Neural cell (in vitro differentiated cells): Measurements from ENCODE around the gene POGLUT2. TPM values are rescaled to one million over a fixed set of nuclear protein-coding genes. Genes with fewer than 3 reads are reported as not detected.

Experiments used
- H2AFZ ChIP-seq: fragments of 200-600, 300-800 bp; sonication (generic), shearing (Covaris generic); 2 replicates; pipeline ENCODE4 v1.6.0; 2014; ENCODE audit warnings: low read depth, mild to moderate bottlenecking, antibody characterized with exemption, low read length, moderate library complexity
- H3F3A ChIP-seq: fragments of 200-600 bp; shearing (Covaris generic); 2 replicates; pipeline ENCODE4 v1.6.1; 2016; ENCODE audit warnings: mild to moderate bottlenecking, moderate library complexity, mixed read lengths, antibody characterized with exemption, low read length; ENCODE audit not compliant: insufficient read depth, poor library complexity, severe bottlenecking
- H3K27ac ChIP-seq: fragments of 200-600, 300-800 bp; sonication (generic), shearing (Covaris generic); 2 replicates; pipeline ENCODE4 v1.5.1; 2014; ENCODE audit warnings: mild to moderate bottlenecking, low read length, moderate library complexity
- H3K27me3 ChIP-seq: fragments of 300-800, 200-600 bp; sonication (generic), shearing (Covaris generic); 2 replicates; pipeline ENCODE4 v1.6.0; 2014; ENCODE audit warnings: mild to moderate bottlenecking, low read depth, low read length, moderate library complexity; ENCODE audit not compliant: insufficient read depth
- H3K36me3 ChIP-seq: fragments of 300-800, 200-600 bp; sonication (generic), shearing (Covaris generic); 2 replicates; pipeline ENCODE4 v1.5.1; 2014; ENCODE audit warnings: mild to moderate bottlenecking, antibody characterized with exemption, low read length, moderate library complexity; ENCODE audit not compliant: insufficient read depth
- H3K4me2 ChIP-seq: fragments of 300-800, 200-600 bp; sonication (generic), shearing (Covaris generic); 2 replicates; pipeline ENCODE4 v1.6.0; 2014; ENCODE audit warnings: mild to moderate bottlenecking, low read length
- H3K4me3 ChIP-seq: fragments of 300-800, 200-600 bp; sonication (generic), shearing (Covaris generic); 2 replicates; pipeline ENCODE4 v1.5.1; 2014; ENCODE audit warnings: mild to moderate bottlenecking, low read length, moderate library complexity
- H3K79me2 ChIP-seq: fragments of 200-600 bp; shearing (Covaris generic); replicated peaks from 2 replicates; pipeline ENCODE4 v1.6.0; 2014; ENCODE audit warnings: mild to moderate bottlenecking, low read length, moderate library complexity; ENCODE audit not compliant: insufficient read depth
- H3K9ac ChIP-seq: fragments of 300-800, 200-600 bp; sonication (generic), shearing (Covaris generic); 2 replicates; pipeline ENCODE4 v1.6.1; 2016; ENCODE audit warnings: mild to moderate bottlenecking, low read length, mixed read lengths
- H3K9me2 ChIP-seq: fragments of 200-600 bp; shearing (Covaris generic); 2 replicates; pipeline ENCODE4 v1.6.1; 2016; ENCODE audit warnings: mild to moderate bottlenecking, low read length, mixed read lengths; ENCODE audit not compliant: insufficient read depth
- H3K9me3 ChIP-seq: fragments of 200-600, 300-800 bp; sonication (generic), shearing (Covaris generic); 2 replicates; pipeline ENCODE4 v1.6.1; 2016; ENCODE audit warnings: mild to moderate bottlenecking, mixed run types, low read length, moderate library complexity, mixed read lengths
- H4K20me1 ChIP-seq: fragments of 200-600 bp; shearing (Covaris generic); 2 replicates; pipeline ENCODE4 v1.6.1; 2016; ENCODE audit warnings: mild to moderate bottlenecking, mixed run types; ENCODE audit not compliant: insufficient read depth
- EP300 ChIP-seq: fragments of 450-650 bp; conservative IDR thresholded peaks from 2 replicates; pipeline ENCODE4 v1.6.1; 2014; ENCODE audit warnings: antibody characterized with exemption, mild to moderate bottlenecking, moderate library complexity; ENCODE audit not compliant: poor library complexity, severe bottlenecking
- EZH2 ChIP-seq: fragments of 200-600, 300-800 bp; shearing (Covaris generic), sonication (generic); IDR thresholded peaks from 2 replicates; pipeline ENCODE4 v1.6.1; 2014; ENCODE audit warnings: antibody characterized with exemption, low read length, borderline replicate concordance, mild to moderate bottlenecking; ENCODE audit not compliant: insufficient read depth, poor library complexity, severe bottlenecking
- MXI1 ChIP-seq: fragments of 450-650 bp; conservative IDR thresholded peaks from 2 replicates; pipeline ENCODE4 v1.6.1; 2014; ENCODE audit warnings: antibody characterized with exemption, mild to moderate bottlenecking; ENCODE audit not compliant: poor library complexity, severe bottlenecking
- POLR2AphosphoS5 ChIP-seq: IDR thresholded peaks from 2 replicates; pipeline ENCODE4 v1.6.1; 2012
- RAD21 ChIP-seq: fragments of 450-650 bp; conservative IDR thresholded peaks from 2 replicates; pipeline ENCODE4 v1.6.1; 2014; ENCODE audit warnings: antibody characterized with exemption, mild to moderate bottlenecking, moderate library complexity
- REST ChIP-seq: IDR thresholded peaks from 2 replicates; pipeline ENCODE4 v1.6.1; 2012; ENCODE audit warnings: borderline replicate concordance
- SMC3 ChIP-seq: fragments of 450-650 bp; conservative IDR thresholded peaks from 2 replicates; pipeline ENCODE4 v1.6.1; 2014; ENCODE audit warnings: antibody characterized with exemption, mild to moderate bottlenecking, moderate library complexity; ENCODE audit not compliant: poor library complexity
- TAF1 ChIP-seq: IDR thresholded peaks from 2 replicates; pipeline ENCODE4 v1.6.1; 2012; ENCODE audit warnings: low read depth
- polyA plus RNA-seq: library from polyadenylated mRNA; depleted of rRNA; stranded (reverse); fragments of >200 nt; gene quantifications from 2 replicates; pipeline ENCODE4 v1.2.3, GENCODE V29; 2014
- TF ChIP-seq, protein P1 (sequence below): fragments of 450-650 bp; IDR thresholded peaks from 2 replicates; pipeline ENCODE4 v1.5.1; 2014; ENCODE audit warnings: antibody characterized with exemption, mild to moderate bottlenecking, moderate library complexity; ENCODE audit not compliant: poor library complexity, severe bottlenecking

The POGLUT2 gene
- polyA plus RNA-seq, 1 donor from 2014 or later, result 51.7 TPM

- Histone ChIP-seq H2AFZ (no peak overlapping the region), H3K36me3 (no peaks in the 10 kb centered on the region), H3K9me3 (no peaks in the 10 kb centered on the region), H3K27ac (no peak overlapping the region), H3K4me2 (no peak overlapping the region), H3F3A (no peaks in the 10 kb centered on the region), H4K20me1 (no peaks in the 10 kb centered on the region), H3K27me3 (no peaks in the 10 kb centered on the region), H3K79me2 (no peaks in the 10 kb centered on the region), H3K9me2 (no peaks in the 10 kb centered on the region), H3K4me3 (no peak overlapping the region), H3K9ac (no peak overlapping the region)
- TF ChIP-seq RAD21 (no peak), REST (no peak), EP300 (no peak), EZH2 (no peak), TAF1 (no peak), MXI1 (no peak), SMC3 (no peak), POLR2AphosphoS5 (no peak)
- TF ChIP-seq, protein P1, sequence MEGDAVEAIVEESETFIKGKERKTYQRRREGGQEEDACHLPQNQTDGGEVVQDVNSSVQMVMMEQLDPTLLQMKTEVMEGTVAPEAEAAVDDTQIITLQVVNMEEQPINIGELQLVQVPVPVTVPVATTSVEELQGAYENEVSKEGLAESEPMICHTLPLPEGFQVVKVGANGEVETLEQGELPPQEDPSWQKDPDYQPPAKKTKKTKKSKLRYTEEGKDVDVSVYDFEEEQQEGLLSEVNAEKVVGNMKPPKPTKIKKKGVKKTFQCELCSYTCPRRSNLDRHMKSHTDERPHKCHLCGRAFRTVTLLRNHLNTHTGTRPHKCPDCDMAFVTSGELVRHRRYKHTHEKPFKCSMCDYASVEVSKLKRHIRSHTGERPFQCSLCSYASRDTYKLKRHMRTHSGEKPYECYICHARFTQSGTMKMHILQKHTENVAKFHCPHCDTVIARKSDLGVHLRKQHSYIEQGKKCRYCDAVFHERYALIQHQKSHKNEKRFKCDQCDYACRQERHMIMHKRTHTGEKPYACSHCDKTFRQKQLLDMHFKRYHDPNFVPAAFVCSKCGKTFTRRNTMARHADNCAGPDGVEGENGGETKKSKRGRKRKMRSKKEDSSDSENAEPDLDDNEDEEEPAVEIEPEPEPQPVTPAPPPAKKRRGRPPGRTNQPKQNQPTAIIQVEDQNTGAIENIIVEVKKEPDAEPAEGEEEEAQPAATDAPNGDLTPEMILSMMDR, result no peak
These were observed 46.9 kb downstream of the POGLUT2 start for GRCh38 chr13:102751886-102752285.

- H3K27me3 ChIP-seq, result no peaks in the 10 kb centered on the region
- H3K36me3 ChIP-seq, result no peaks in the 10 kb centered on the region
- H3K27ac ChIP-seq, result no peak overlapping the region
- H2AFZ ChIP-seq, result no peak overlapping the region
- H3K9ac ChIP-seq, result no peak overlapping the region
- no peak overlapping the region for H3K4me2 ChIP-seq
- H3F3A ChIP-seq, result no peaks in the 10 kb centered on the region
- H3K9me2 ChIP-seq, result no peaks in the 10 kb centered on the region
- no peaks in the 10 kb centered on the region for H4K20me1 ChIP-seq
- no peak overlapping the region for H3K4me3 ChIP-seq
- TF ChIP-seq EP300, result no peak
- TF ChIP-seq MXI1, result no peak
- TF ChIP-seq TAF1, result no peak
- TF ChIP-seq RAD21, result no peak
- TF ChIP-seq REST, result no peak
- no peak for TF ChIP-seq SMC3
- TF ChIP-seq, protein P1, result no peak
- TF ChIP-seq POLR2AphosphoS5, result no peak
- no peak for TF ChIP-seq EZH2
- no peaks in the 10 kb centered on the region for H3K79me2 ChIP-seq
- H3K9me3 ChIP-seq, result no peaks in the 10 kb centered on the region
These were observed 56.3 kb downstream of the POGLUT2 start for GRCh38 chr13:102742506-102742905.
